H1 (cell line): ENCODE measurements around the gene ABCG8.

Source experiments
- CTCF ChIP-seq, 3 experiments: IDR thresholded peaks; 1 replicate in 2 of 3; 2 replicates in 1 of 3; pipeline versions ENCODE4 v1.5.1 to v1.6.1; 2011; ENCODE audit warnings: low read length in 3 of 3, mild to moderate bottlenecking in 3 of 3, inconsistent platforms in 2 of 3, low read depth in 1 of 3, moderate library complexity in 1 of 3; ENCODE audit not compliant: insufficient read depth in 1 of 3; ENCODE audit errors: control extremely low read depth in 1 of 3
- MAFK ChIP-seq: IDR thresholded peaks from 2 replicates; pipeline ENCODE4 v1.6.1; 2012; ENCODE audit warnings: low read depth, mild to moderate bottlenecking, improper control_type of control experiment, low read length

GRCh38 chr2:43824512-43824911 is 14.3 kb upstream of the ABCG8 start:
- TF ChIP-seq CTCF (IDR thresholded peaks at IDR 0.05; ENCODE audit: control extremely low read depth in 1 of 3, insufficient read depth in 1 of 3, low read depth in 1 of 3, low read length in 3 of 3) = no peak
- no peak for TF ChIP-seq MAFK
